C4-2B (cell line): Measurements from ENCODE around the gene CD3E.

Experiments used
- CTCF ChIP-seq: fragments of 450-650 bp; conservative IDR thresholded peaks from 2 replicates; pipeline ENCODE4 v1.5.1; 2017; ENCODE audit warnings: mild to moderate bottlenecking
- ZFX ChIP-seq: fragments of 450-650 bp; IDR thresholded peaks from 2 replicates; pipeline ENCODE4 v1.6.1; 2017

DNA sequence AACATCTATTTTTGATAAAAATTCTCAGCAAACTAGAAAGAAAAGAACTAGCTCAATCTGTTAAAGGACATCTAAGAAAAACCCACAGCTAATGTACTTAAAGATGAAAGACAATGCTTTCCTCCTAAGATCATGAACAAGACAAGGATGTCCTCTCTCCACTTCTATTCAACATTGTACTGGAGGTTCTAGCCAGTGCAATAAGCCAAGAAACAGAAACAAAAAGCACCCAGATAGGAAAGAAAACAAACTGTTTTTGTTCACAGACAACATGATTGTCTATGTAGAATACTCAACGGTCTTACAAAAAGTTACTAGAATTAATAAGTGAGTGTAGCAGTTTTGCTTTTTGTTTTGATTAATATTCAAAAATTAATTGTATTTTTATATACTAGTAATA, 30.2 kb downstream of the CD3E start:
- TF ChIP-seq CTCF = no peak
- TF ChIP-seq ZFX = no peak
